ENCODE data around the gene LGALS9. TPM values are rescaled to one million over a fixed set of nuclear protein-coding genes. Genes with fewer than 3 reads are reported as not detected.

The LGALS9 gene
- total RNA-seq, 1 donor from 2014 or later: 9.4 TPM

GRCh38 chr17:27607521-27608091 is 23.4 kb upstream of the LGALS9 start:
- Histone ChIP-seq H3K27me3 (ENCODE audit: insufficient read depth, low read length) (no peaks in the 10 kb centered on the region), H3K4me2 (ENCODE audit: low read length) (no peak overlapping the region), H3K27ac (ENCODE audit: low read depth, low read length) (no peak overlapping the region), H3K9me3 (ENCODE audit: insufficient read depth, low read depth, low read length) (no peaks in the 10 kb centered on the region), H3K9ac (ENCODE audit: low read length) (no peak overlapping the region), H3K4me1 (ENCODE audit: insufficient read depth, low read length) (no peaks in the 10 kb centered on the region), H3K79me2 (ENCODE audit: insufficient read depth, low read length) (no peaks in the 10 kb centered on the region), H3K4me3 (ENCODE audit: insufficient read depth, low read depth, low read length) (no peak overlapping the region), H2AFZ (ENCODE audit: low read depth, low read length) (no peak overlapping the region), H4K20me1 (ENCODE audit: insufficient read depth, low read length) (peaks cover 38% of the 10 kb centered on the region), H3K36me3 (ENCODE audit: insufficient read depth, low read length) (peaks cover 25% of the 10 kb centered on the region)
- H3K27ac Mint-ChIP-seq (ENCODE audit: unreplicated experiment): no peak overlapping the region
- no peak for FAIRE-seq
- no peak for DNase-seq (ENCODE audit: low read depth)
- H3K36me3 Mint-ChIP-seq (ENCODE audit: low read depth, unreplicated experiment): peaks cover 39% of the 10 kb centered on the region
- no peaks in the 10 kb centered on the region for H3K9me3 Mint-ChIP-seq (ENCODE audit: unreplicated experiment)
- TF ChIP-seq CTCF (IDR thresholded peaks at IDR 0.05; ENCODE audit: insufficient read depth, low read depth, low read length) (no peak), EZH2 (IDR thresholded peaks at IDR 0.05; ENCODE audit: insufficient read depth, low read length) (no peak)
- H3K4me1 Mint-ChIP-seq (ENCODE audit: low read depth, unreplicated experiment): peaks cover 7% of the 10 kb centered on the region
- no peaks in the 10 kb centered on the region for H3K27me3 Mint-ChIP-seq (ENCODE audit: low read depth, unreplicated experiment)
- H3K4me3 Mint-ChIP-seq (ENCODE audit: unreplicated experiment): no peak overlapping the region

- Histone ChIP-seq H4K20me1 (ENCODE audit: insufficient read depth, low read length) (peaks cover 30% of the 10 kb centered on the region), H3K36me3 (ENCODE audit: insufficient read depth, low read length) (peaks cover 28% of the 10 kb centered on the region), H2AFZ (ENCODE audit: low read depth, low read length) (no peak overlapping the region), H3K27me3 (ENCODE audit: insufficient read depth, low read length) (no peaks in the 10 kb centered on the region), H3K9ac (ENCODE audit: low read length) (no peak overlapping the region), H3K9me3 (ENCODE audit: insufficient read depth, low read depth, low read length) (no peaks in the 10 kb centered on the region), H3K79me2 (ENCODE audit: insufficient read depth, low read length) (no peaks in the 10 kb centered on the region), H3K4me1 (ENCODE audit: insufficient read depth, low read length) (no peaks in the 10 kb centered on the region), H3K4me2 (ENCODE audit: low read length) (no peak overlapping the region), H3K4me3 (ENCODE audit: insufficient read depth, low read depth, low read length) (no peak overlapping the region), H3K27ac (ENCODE audit: low read depth, low read length) (no peak overlapping the region)
- Mint-ChIP-seq H3K27ac (ENCODE audit: unreplicated experiment) (no peak overlapping the region), H3K4me3 (ENCODE audit: unreplicated experiment) (no peak overlapping the region), H3K4me1 (ENCODE audit: low read depth, unreplicated experiment) (peaks cover 5% of the 10 kb centered on the region), H3K27me3 (ENCODE audit: low read depth, unreplicated experiment) (no peaks in the 10 kb centered on the region), H3K9me3 (ENCODE audit: unreplicated experiment) (no peaks in the 10 kb centered on the region), H3K36me3 (ENCODE audit: low read depth, unreplicated experiment) (peaks cover 46% of the 10 kb centered on the region)
- no peak for DNase-seq (ENCODE audit: low read depth)
- no peak for FAIRE-seq
- TF ChIP-seq EZH2 (IDR thresholded peaks at IDR 0.05; ENCODE audit: insufficient read depth, low read length): no peak
- TF ChIP-seq CTCF (IDR thresholded peaks at IDR 0.05; ENCODE audit: insufficient read depth, low read depth, low read length): no peak
Measured at GRCh38 chr17:27608328-27609230, 22.4 kb upstream of the LGALS9 start.
